Urinary bladder (tissue), 4 donors: Measurements from ENCODE around the gene GATAD2B. TPM values are rescaled to one million over a fixed set of nuclear protein-coding genes. Genes with fewer than 3 reads are reported as not detected.
A peak's percentile ranks its signal among the peaks of the same experiment; 100 is the strongest.

Experiments used
- DNase-seq: peaks from one replicate; pipeline ENCODE4 v3.0.0-alpha.2; 2015; ENCODE audit errors: extremely low spot score
- H3K27ac ChIP-seq: one replicate; pipeline ENCODE4 v1.5.1; 2013; ENCODE audit warnings: low read depth, mild to moderate bottlenecking, moderate library complexity
- H3K36me3 ChIP-seq: one replicate; pipeline ENCODE4 v1.6.1; 2013; ENCODE audit warnings: mild to moderate bottlenecking, moderate library complexity; ENCODE audit not compliant: insufficient read depth
- H3K4me1 ChIP-seq: one replicate; pipeline ENCODE4 v1.6.1; 2013; ENCODE audit warnings: mild to moderate bottlenecking, moderate library complexity; ENCODE audit not compliant: insufficient read depth
- H3K4me3 ChIP-seq: one replicate; pipeline ENCODE4 v1.5.1; 2013; ENCODE audit warnings: low read depth, low read length
- WGBS: extraction: QIAGEN DNeasy Blood & Tissue Kit; methylation state at CpG from one replicate; pipeline ENCODE4 v1.1.7; 2013; 5-methylcytosine and 5-hydroxymethylcytosine counted together
- polyA plus RNA-seq: library from polyadenylated mRNA; stranded (reverse); fragments of 200-250 nt; gene quantifications from one replicate; pipeline ENCODE4 v1.2.3, GENCODE V29; 2013
- total RNA-seq: library from RNA; depleted of rRNA; stranded (reverse); fragments of >200 nt; gene quantifications from one replicate; pipeline ENCODE4 v1.2.3, GENCODE V29; 2014
- donor health status: healthy with polysubstance abuse.
- donor health status: healthy.

The GATAD2B gene
- 11.5 TPM for total RNA-seq
- polyA plus RNA-seq = 8.5 TPM

- H3K4me1 ChIP-seq = peaks cover 2% of the 10 kb centered on the region
- DNase-seq = peak; percentile 100
- under 1% methylated on average over 53 of the region's 53 CpGs for WGBS
- peak within 1 kb of the TSS; percentile 97 for H3K4me3 ChIP-seq
- H3K27ac ChIP-seq = peak within 1 kb of the TSS; percentile 79
- H3K36me3 ChIP-seq = peaks cover 1% of the 10 kb centered on the region
Measured at GRCh38 chr1:153922972-153923925, at the start of gene GATAD2B. Gene GATAD2B (minus strand): TSS chr1:153922972. CDS start chr1:153828347, 94,625 bp downstream.

DNA sequence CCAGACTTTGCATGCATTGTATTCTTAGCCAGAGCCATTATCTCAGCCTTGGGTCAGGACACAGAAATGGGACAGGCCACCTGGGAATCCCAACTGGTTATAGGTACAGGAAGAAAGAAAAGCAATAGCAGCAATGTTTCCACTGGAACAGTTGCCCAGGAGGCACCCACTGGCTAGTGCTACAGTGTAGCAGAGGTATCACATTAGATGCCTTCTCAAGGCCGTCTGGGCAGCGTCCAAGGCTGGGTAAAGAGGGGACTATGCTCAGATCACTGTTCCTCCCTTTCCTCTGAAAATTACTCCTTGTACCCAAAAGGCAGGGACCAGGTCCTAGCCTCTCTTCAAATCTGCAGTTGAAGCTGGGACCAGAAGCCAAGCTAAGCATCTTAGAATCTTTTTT lies 47.6 kb upstream of the GATAD2B start:
- H3K4me1 ChIP-seq = no peaks in the 10 kb centered on the region
- no peaks in the 10 kb centered on the region for H3K36me3 ChIP-seq
- H3K4me3 ChIP-seq = no peak overlapping the region
- H3K27ac ChIP-seq = no peak overlapping the region
- DNase-seq = no peak
- WGBS = 89% methylated on average over 2 of the region's 2 CpGs

DNA sequence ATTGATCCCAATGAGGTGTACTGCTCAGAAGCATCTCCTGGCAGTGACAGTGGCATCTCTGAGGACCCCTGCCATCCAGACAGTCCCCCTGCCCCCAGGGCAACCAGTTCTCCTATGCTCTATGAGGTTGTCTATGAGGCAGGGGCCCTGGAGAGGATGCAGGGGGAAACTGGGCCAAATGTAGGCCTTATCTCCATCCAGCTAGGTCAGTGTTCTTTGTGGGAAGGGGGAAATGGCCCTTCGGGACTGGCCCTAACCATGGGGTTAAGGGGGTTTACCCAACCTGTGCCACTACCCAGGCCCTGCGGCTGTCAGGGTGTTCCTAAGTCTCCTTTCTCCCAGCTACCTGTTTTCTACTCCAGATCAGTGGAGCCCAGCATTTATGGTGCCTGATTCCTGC lies 46.2 kb upstream of the GATAD2B start:
- no peak for DNase-seq
- H3K36me3 ChIP-seq = no peaks in the 10 kb centered on the region
- WGBS = 92% methylated on average over 2 of the region's 2 CpGs
- no peak overlapping the region for H3K4me3 ChIP-seq
- no peaks in the 10 kb centered on the region for H3K4me1 ChIP-seq
- H3K27ac ChIP-seq = no peak overlapping the region

DNA sequence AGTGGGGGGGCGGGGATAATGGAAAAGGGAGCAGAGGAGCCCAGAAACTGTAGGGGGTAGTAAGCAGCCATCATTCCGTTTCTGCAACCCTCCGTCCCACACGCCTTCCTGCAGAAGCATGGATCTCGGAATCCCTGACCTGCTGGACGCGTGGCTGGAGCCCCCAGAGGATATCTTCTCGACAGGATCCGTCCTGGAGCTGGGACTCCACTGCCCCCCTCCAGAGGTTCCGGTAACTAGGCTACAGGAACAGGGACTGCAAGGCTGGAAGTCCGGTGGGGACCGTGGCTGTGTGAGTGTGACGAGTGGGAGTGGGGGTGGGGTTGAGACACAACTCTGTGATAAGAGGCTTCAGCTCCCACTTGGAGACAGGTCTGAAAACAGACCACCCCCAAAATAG lies 45.6 kb upstream of the GATAD2B start:
- Histone ChIP-seq H3K4me3 (peak overlapping the region; percentile 40), H3K4me1 (no peaks in the 10 kb centered on the region), H3K27ac (no peak overlapping the region), H3K36me3 (no peaks in the 10 kb centered on the region)
- DNase-seq = no peak
- 8% methylated on average over 13 of the region's 13 CpGs for WGBS

DNA sequence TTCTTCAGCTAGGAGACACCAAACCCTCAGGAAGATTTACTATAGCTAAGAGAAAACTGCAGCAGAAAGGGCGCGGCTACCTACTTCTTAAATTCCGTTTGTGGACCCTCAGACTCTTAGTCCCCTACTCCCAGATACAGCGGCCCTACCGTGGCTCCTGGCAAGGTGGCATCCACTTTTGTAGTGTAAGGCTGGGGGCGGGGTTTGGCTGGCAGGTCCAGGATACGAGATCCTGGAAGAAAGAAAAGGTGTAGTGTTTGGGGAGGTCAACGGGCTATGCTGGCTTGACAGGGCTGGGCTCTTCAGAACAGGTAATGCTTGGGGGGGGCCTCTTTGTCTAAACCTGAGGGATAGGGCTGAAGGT lies 45.2 kb upstream of the GATAD2B start:
- Histone ChIP-seq H3K27ac (no peak overlapping the region), H3K36me3 (no peaks in the 10 kb centered on the region), H3K4me3 (peak overlapping the region; percentile 40), H3K4me1 (no peaks in the 10 kb centered on the region)
- DNase-seq = no peak
- WGBS = 1% methylated on average over 8 of the region's 8 CpGs

DNA sequence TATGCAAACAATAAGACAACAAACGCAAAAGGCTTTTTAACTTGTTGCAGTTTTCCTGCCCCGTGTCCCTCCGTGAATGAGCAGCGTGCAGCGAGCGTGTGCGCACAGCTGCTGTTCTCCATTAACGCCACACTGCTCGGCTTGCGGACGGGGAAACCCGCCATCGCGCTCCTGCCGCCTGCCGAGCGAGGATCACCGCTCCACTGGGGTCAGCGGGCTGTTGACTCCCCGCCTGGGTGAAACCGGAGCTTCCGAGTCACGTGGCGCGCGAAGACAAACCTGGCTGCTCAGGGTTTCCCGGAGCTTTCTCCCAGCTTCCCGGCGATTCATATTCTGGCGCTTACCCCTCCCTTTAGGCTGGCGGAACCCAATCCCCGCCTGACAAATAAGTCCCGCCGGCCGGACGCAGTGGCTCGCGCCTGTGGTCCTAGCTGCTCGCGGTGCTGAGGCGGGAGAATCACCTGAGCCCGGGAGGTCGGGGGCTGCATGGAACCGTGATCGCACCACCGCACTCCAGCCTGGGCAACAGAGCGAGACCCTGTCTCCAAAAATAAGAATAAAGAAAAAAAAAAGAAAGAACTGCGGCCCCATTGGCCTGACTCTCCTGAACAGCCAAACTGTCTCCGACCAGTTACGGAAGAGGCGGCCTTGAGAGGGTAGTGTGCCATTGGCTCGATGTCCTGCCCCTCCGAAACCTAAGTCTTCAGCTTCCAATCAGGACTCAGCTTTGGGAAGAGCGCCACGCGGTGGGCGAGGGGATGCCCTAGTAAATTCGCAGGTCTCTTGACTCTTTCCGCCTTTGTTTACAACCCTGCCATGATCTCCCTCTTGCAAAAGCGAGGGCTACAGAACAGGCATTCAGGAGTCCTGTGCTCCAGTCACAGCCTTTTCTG lies 44.6 kb upstream of the GATAD2B start, which contains the start of gene CREB3L4:
TSS of gene CREB3L4 (plus strand) at position 796 of the 893 bp plus-strand sequence. CDS start 624 bp downstream, outside the sequence.
- peak; percentile 96 for DNase-seq
- Histone ChIP-seq H3K27ac (peak within 1 kb of the TSS; percentile 83), H3K36me3 (no peaks in the 10 kb centered on the region), H3K4me1 (no peaks in the 10 kb centered on the region), H3K4me3 (peak within 1 kb of the TSS; percentile 43)
- WGBS = under 1% methylated on average over 60 of the region's 60 CpGs

- DNase-seq = no peak
- Histone ChIP-seq H3K27ac (peak overlapping the region; percentile 76), H3K4me1 (no peaks in the 10 kb centered on the region), H3K4me3 (peak overlapping the region; percentile 64), H3K36me3 (no peaks in the 10 kb centered on the region)
- 1% methylated on average over 22 of the region's 22 CpGs for WGBS
Measured at GRCh38 chr1:153963850-153964331, 41.1 kb upstream of the GATAD2B start.

DNA sequence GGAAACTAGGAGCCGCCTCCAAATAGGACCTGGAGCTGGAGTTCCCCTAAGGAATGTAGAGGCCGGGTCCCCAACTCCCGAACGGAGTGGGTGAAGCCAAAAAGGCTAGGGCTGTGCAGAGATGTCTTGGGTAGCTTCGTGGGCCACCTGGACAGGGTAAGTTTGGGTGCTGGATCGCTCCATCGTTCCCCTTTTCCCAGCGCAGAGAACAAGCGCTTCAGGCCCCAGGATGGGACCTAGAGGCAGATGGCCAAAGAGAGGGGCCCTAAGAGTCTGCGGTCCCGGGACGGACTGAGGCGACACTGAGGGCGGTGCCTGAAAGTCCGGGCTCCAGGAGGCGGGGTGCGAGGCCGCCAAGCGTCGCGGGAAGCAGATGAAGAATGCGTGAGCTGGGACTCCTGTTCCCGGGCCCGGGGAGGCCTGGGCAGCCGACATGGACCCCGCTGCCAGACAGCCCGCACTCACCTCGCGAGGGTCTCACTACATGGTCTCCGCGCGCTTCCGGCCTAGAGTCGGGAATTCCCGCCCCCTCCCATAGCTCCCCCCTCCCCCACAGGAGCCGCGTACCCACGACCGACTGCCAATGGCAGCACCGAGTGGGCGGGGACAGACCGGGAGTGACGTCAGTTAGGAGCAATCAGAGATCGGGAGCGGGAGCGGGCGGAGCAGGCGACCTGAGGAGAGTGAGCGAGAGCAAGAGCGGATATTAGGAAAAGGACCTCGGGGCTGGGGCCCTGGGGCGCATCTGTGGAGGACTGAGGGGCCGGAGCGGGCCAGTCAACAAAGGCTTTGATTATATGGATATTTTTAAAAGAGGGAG lies 40.5 kb upstream of the GATAD2B start, which contains the start of gene SLC39A1:
TSS of gene SLC39A1 (minus strand) at position 508 of the 820 bp plus-strand sequence. CDS start 822 bp downstream, outside the sequence.
- H3K4me1 ChIP-seq = no peaks in the 10 kb centered on the region

DNA sequence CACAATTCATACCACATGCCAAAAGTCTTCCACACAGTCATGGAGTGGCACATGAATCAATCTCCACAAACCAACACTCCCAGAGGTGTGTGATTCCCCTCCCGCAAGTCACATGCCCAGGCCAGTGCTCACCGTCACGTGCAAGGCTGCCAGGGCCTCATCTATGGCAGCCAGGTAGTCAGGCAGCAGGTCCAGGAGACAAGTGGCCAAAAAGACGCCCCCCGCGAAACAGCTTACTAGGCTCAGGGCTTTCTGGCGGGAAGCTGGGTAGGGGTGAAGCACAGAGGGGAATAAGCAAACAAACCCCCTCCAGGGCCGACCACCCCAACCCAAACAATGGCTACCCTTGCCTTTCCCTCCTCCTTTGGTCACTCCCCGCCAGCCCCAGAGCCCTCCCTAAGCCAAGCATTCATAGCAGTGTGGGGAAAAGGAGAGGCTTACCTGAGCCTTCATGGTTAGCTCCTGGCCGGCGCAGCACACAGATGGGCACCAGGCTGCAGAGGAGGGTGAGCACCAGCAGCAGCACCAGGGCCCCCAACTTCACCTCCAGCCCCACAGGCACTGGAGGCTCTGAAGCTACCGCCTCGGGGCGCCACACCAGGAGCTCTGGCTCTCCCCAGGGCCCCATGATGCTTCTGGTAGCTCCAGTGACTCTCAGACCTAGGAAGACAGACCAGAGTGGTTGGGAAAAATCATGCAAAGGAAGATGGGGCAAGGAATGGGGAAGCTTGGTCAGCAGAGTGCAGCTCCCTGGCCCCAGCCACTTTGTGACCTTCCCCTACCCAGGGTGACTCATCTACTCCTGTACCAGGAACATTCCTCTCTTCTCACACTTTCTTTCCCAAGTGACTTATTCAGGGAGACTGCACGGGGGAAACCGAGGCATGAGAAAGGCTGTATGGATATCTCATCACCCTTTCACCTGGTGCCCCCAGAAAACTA lies 39.6 kb upstream of the GATAD2B start:
- Histone ChIP-seq H3K36me3 (no peaks in the 10 kb centered on the region), H3K4me3 (peak overlapping the region; percentile 64), H3K4me1 (no peaks in the 10 kb centered on the region), H3K27ac (peak overlapping the region; percentile 90)
- WGBS = 35% methylated on average over 16 of the region's 16 CpGs
- DNase-seq = no peak

More for the DNA sequence above, 40.5 kb upstream of the GATAD2B start, which contains the start of gene SLC39A1:
- Histone ChIP-seq H3K27ac (peak within 1 kb of the TSS; percentile 90), H3K36me3 (no peaks in the 10 kb centered on the region), H3K4me3 (peak within 1 kb of the TSS; percentile 64)
- under 1% methylated on average over 54 of the region's 54 CpGs for WGBS
- DNase-seq = peak; percentile 98

DNA sequence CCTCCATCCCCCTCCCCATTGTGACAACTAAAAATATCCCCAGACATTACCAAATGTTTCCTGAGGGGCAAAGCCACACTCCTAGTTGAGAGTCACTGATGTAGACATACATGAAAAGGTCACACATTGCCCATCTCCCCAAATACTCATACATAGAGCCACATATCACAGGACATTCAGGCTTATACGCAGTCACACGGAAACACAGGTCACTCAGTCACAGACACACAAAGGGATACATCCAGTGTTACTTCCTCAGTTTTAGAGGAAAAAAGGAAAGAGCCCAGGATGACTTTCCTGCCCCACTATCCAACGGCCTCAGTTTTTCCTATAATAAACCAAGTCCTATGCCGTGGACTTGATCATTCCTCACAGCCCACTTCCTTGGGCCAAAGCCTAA lies 38.6 kb upstream of the GATAD2B start:
- no peaks in the 10 kb centered on the region for H3K36me3 ChIP-seq
- no peak overlapping the region for H3K27ac ChIP-seq
- H3K4me1 ChIP-seq = peaks cover 3% of the 10 kb centered on the region
- WGBS = 70% methylated on average over 4 of the region's 4 CpGs
- no peak overlapping the region for H3K4me3 ChIP-seq
- DNase-seq = no peak

GRCh38 chr1:153960206-153960605 lies 37.4 kb upstream of the GATAD2B start:
- DNase-seq = no peak
- 95% methylated on average over 11 of the region's 11 CpGs for WGBS
- H3K4me1 ChIP-seq = peaks cover 5% of the 10 kb centered on the region
- no peaks in the 10 kb centered on the region for H3K36me3 ChIP-seq
- no peak overlapping the region for H3K27ac ChIP-seq
- H3K4me3 ChIP-seq = no peak overlapping the region

DNA sequence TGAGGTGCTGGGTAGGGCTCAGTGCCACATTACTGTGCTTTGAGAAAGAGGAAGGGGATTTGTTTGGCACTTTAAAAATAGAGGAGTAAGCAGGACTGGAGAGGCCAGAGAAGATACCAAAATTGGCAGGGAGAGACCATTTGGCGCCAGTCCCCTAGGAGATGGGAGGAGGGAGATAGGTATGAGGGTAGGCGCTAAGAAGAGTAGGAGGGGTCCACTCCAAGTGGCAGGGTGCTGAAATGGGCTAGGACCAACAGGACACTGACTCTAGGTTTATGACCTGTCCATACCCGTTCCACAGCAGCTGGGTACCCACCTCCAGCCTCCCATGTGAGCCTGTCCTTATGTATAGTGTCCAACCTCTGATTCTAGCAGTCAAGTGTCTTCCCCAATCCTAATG lies 36.7 kb upstream of the GATAD2B start:
- Histone ChIP-seq H3K36me3 (no peaks in the 10 kb centered on the region), H3K4me1 (peaks cover 5% of the 10 kb centered on the region), H3K27ac (no peak overlapping the region), H3K4me3 (no peak overlapping the region)
- DNase-seq = no peak
- 53% methylated on average over 3 of the region's 3 CpGs for WGBS
